Left cardiac atrium (tissue), 4 donors: ENCODE data around the gene TEX26. TPM values are rescaled to one million over a fixed set of nuclear protein-coding genes. Genes with fewer than 3 reads are reported as not detected.

Experiments
- ATAC-seq, 2 donors: fragments of 200-7000 bp; cut with Tn5 transposase; one replicate each; pipeline ENCODE4 v1.9.1; 2020; ENCODE audit warnings: mild to moderate bottlenecking in 2 of 2, moderate library complexity in 2 of 2
- DNase-seq: peaks from one replicate; pipeline ENCODE4 v3.0.0-alpha.2; 2020
- intact Hi-C, 2 donors: fragments of 100-400 bp; cut with DNase I; formaldehyde crosslinking; loops; one replicate each; pipeline versions ENCODE4 v1.14.1 to v1.15.1; 2022 to 2023
- total RNA-seq, 2 donors: library from RNA; stranded (reverse); fragmentation: NEBNext Ultra II Directional; extraction: Animal tissue kit (Norgen Biotek cat#: 25700); gene quantifications; one replicate each; pipeline ENCODE4 v1.2.1, GENCODE V29; 2021
- donor health status: DM: no; HTN: yes; CAD: no.
- donor health status: DM: no; HTN: yes; CAD: no; lungs with severe emphysema.
- donor health status: DM: yes; HTN: yes; CAD: no.
- donor health status: Dilated cardiomyopathy.

Gene TEX26
- total RNA-seq, 2 donors from 2014 or later, result 0.15 to 0.37 TPM

GRCh38 chr13:31005066-31005465, 72.6 kb downstream of the TEX26 start:
- DNase-seq (no peak), ATAC-seq (no peak)
- intact Hi-C loops, result no loop called here

- ATAC-seq (no peak), DNase-seq (no peak)
- intact Hi-C loops, result no loop called here
These were observed 75.0 kb downstream of the TEX26 start for GRCh38 chr13:31007417-31007816.

- intact Hi-C loops, result no loop called here
- no peak for DNase-seq
- no peak for ATAC-seq
These were observed 76.1 kb downstream of the TEX26 start for GRCh38 chr13:31008400-31009115.

- ATAC-seq (no peak), DNase-seq (no peak)
- intact Hi-C loops, result no loop called here
These were observed 76.7 kb downstream of the TEX26 start for GRCh38 chr13:31009166-31009565.

GRCh38 chr13:31010296-31010695, 77.8 kb downstream of the TEX26 start:
- no peak for ATAC-seq
- intact Hi-C loops, result no loop called here
- no peak for DNase-seq

GRCh38 chr13:31011193-31011860, 78.9 kb downstream of the TEX26 start:
- intact Hi-C loops, result no loop called here
- no peak for ATAC-seq
- no peak for DNase-seq

GRCh38 chr13:31011901-31012654, 79.6 kb downstream of the TEX26 start:
- no peak for DNase-seq
- intact Hi-C loops, result no loop called here
- no peak for ATAC-seq

GRCh38 chr13:31012655-31013024, 80.2 kb downstream of the TEX26 start:
- intact Hi-C loops, result no loop called here
- ATAC-seq, result no peak

GRCh38 chr13:31014456-31014855, 82.0 kb downstream of the TEX26 start:
- intact Hi-C loops, result no loop called here
- DNase-seq (no peak), ATAC-seq (no peak)

More at GRCh38 chr13:31012655-31013024, 80.2 kb downstream of the TEX26 start:
- DNase-seq, result no peak

GRCh38 chr13:31015199-31015598, 82.7 kb downstream of the TEX26 start:
- ATAC-seq, result no peak
- intact Hi-C loops, result no loop called here
- DNase-seq, result no peak

- DNase-seq (no peak), ATAC-seq (no peak)
- intact Hi-C loops, result no loop called here
These were observed 84.2 kb downstream of the TEX26 start for GRCh38 chr13:31016342-31017325.

- intact Hi-C loops, result no loop called here
- no peak for ATAC-seq
- DNase-seq, result no peak
These were observed 86.1 kb downstream of the TEX26 start for GRCh38 chr13:31018511-31018910.

- ATAC-seq, result no peak
- intact Hi-C loops, result no loop called here
- DNase-seq, result no peak
These were observed 88.5 kb downstream of the TEX26 start for GRCh38 chr13:31020996-31021395.

GRCh38 chr13:31022288-31022895, 89.9 kb downstream of the TEX26 start:
- intact Hi-C loops, result no loop called here
- ATAC-seq (no peak), DNase-seq (no peak)

GRCh38 chr13:31022928-31023530, 90.6 kb downstream of the TEX26 start:
- intact Hi-C loops, result no loop called here
- DNase-seq (no peak), ATAC-seq (no peak)
